Ovary (tissue), 9 donors: Measurements from ENCODE around the gene RBM5. TPM values are rescaled to one million over a fixed set of nuclear protein-coding genes. Genes with fewer than 3 reads are reported as not detected.

Source experiments
- DNase-seq, 5 donors: peaks; one replicate each; pipeline ENCODE4 v3.0.0-alpha.2; 2019 to 2020
- H3K27ac ChIP-seq, 2 donors: fragments of 200-600 bp; one replicate each; pipeline versions ENCODE4 v1.5.1 to v1.8.0; 2019 to 2022
- H3K27me3 ChIP-seq: fragments of 200-600 bp; one replicate; pipeline ENCODE4 v1.8.0; 2022
- H3K36me3 ChIP-seq: fragments of 200-600 bp; sonication (generic); one replicate; pipeline ENCODE4 v1.5.1; 2019
- H3K4me1 ChIP-seq: one replicate; pipeline ENCODE4 v1.8.1; 2013; ENCODE audit warnings: mild to moderate bottlenecking, moderate library complexity; ENCODE audit not compliant: insufficient read depth
- H3K4me3 ChIP-seq: fragments of 200-600 bp; sonication (generic); one replicate; pipeline ENCODE4 v1.5.1; 2017
- H3K9me3 ChIP-seq, 2 donors: fragments of 200-600 bp in 1 of 2; sonication (generic) in 1 of 2; one replicate each; pipeline versions ENCODE4 v1.5.1 to v1.8.1; 2013 to 2019; ENCODE audit warnings: mild to moderate bottlenecking in 1 of 2, moderate library complexity in 1 of 2
- EP300 ChIP-seq: sonication (generic); formaldehyde crosslinking; IDR thresholded peaks from one replicate; pipeline ENCODE4 v1.6.1; 2017; ENCODE audit warnings: antibody characterized with exemption
- POLR2A ChIP-seq: fragments of 450-650 bp; IDR thresholded peaks from one replicate; pipeline ENCODE4 v1.6.1; 2017; ENCODE audit warnings: antibody characterized with exemption, mild to moderate bottlenecking, moderate library complexity
- whole genome bisulfite sequencing, 3 donors: extraction: QIAGEN DNeasy Blood & Tissue Kit in 1 of 3; methylation state at CpG; one replicate each; pipeline versions ENCODE4 v1.1.5 to v1.1.7; 2013 to 2017; 5-methylcytosine and 5-hydroxymethylcytosine counted together
- intact Hi-C, 4 donors: fragments of 100-400 bp; cut with DNase I; formaldehyde crosslinking; loops; one replicate each; pipeline versions ENCODE4 v1.11.0 to v1.15.1; 2022 to 2023
- polyA plus RNA-seq, 2 donors: library from polyadenylated mRNA; stranded (reverse); fragments of 200-250 nt in 1 of 2; fragments of 350-450 nt in 1 of 2; fragmentation: Illumina TruSeq in 1 of 2; extraction: RNeasy Lipid Tissue Mini Kit (QIAGEN cat#74804) in 1 of 2; gene quantifications; one replicate each; pipeline ENCODE4 v1.2.3, GENCODE V29; 2013 to 2014
- total RNA-seq, 7 donors: library from RNA; depleted of rRNA in 2 of 7; stranded (reverse); fragments of >200 nt in 2 of 7; fragmentation: NEBNext Ultra II Directional in 3 of 7; extraction: Animal tissue kit (Norgen Biotek cat#: 25700) in 3 of 7; gene quantifications; one replicate each; pipeline versions ENCODE4 v1.1.0 to v1.2.4, GENCODE V29; 2016 to 2023
- TF ChIP-seq, protein P1 (sequence below), 3 donors: fragments of 450-650 bp in 2 of 3; fragments of 200-600 bp in 1 of 3; IDR thresholded peaks; one replicate each; pipeline versions ENCODE4 v1.5.1 to v1.8.0; 2016 to 2022; ENCODE audit warnings: antibody characterized with exemption in 3 of 3, mild to moderate bottlenecking in 1 of 3
- donor health status: DM: no; HTN: no; CAD: no; lungs with moderate emphysema.
- donor health status: DM: no; HTN: no; CAD: no.
- donor health status: Bipolar disorder and iron deficiency.
- donor health status: DM: yes; HTN: yes; CAD: no.
- donor health status: DM: no; HTN: no; CAD: no.
- donor health status: DM: yes; HTN: yes; CAD: no.

RBM5 gene
- total and polyA plus RNA-seq, 9 donors, result 123 to 207 (median 165) TPM

DNA sequence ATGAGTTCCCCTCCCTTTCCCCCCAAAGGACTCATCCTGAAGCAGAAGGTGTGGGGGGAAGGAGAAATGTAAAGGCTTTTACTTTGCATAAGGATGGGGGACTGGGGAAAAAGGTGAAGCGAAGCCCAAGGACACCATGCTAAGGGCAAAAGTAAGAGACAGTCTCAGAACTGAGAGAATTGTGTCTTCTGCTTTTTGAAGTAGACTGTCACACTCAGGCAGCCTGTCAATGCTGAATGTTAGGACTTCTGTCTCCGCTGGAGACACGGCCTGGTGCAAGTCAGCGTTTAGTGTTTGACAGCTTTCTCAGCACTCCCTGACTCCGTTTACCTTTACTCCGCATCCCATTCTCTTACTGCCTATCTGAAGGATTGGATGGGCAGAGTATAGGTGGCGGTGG, 13.8 kb downstream of the RBM5 start:
- no peak for TF ChIP-seq POLR2A
- TF ChIP-seq, protein P1, sequence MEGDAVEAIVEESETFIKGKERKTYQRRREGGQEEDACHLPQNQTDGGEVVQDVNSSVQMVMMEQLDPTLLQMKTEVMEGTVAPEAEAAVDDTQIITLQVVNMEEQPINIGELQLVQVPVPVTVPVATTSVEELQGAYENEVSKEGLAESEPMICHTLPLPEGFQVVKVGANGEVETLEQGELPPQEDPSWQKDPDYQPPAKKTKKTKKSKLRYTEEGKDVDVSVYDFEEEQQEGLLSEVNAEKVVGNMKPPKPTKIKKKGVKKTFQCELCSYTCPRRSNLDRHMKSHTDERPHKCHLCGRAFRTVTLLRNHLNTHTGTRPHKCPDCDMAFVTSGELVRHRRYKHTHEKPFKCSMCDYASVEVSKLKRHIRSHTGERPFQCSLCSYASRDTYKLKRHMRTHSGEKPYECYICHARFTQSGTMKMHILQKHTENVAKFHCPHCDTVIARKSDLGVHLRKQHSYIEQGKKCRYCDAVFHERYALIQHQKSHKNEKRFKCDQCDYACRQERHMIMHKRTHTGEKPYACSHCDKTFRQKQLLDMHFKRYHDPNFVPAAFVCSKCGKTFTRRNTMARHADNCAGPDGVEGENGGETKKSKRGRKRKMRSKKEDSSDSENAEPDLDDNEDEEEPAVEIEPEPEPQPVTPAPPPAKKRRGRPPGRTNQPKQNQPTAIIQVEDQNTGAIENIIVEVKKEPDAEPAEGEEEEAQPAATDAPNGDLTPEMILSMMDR (IDR thresholded peaks at IDR 0.05), result no peak
- no peak for TF ChIP-seq EP300
- H3K27me3 ChIP-seq, result no peaks in the 10 kb centered on the region

DNA sequence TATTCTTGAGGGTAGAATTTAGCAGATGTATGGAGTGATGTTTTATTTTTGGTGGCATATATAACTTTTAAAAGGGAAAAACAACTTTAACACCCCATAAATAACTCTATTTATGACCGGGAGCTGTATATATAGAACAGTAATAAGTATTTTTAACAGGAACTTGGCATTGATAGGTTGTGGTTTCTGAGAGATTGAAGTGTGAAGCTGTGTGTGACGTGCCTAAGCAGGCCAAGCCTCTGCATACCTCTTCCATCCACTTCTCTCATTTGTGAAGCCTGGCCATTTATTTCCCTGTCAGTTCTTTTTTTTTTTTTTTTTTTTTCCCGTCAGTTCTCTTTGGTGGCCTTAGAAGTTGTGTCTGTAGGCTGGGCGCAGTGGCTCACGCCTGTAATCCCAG, 23.0 kb downstream of the RBM5 start:
- no peak overlapping the region for H3K27ac ChIP-seq
- no peak overlapping the region for H3K4me3 ChIP-seq
- TF ChIP-seq, protein P1 (IDR thresholded peaks at IDR 0.05), result no peak
- TF ChIP-seq EP300 (no peak), POLR2A (no peak)
- no peak for DNase-seq
- no peaks in the 10 kb centered on the region for H3K27me3 ChIP-seq
- intact Hi-C loops, result loop anchor here in 1 of 4 donors (10.0 kb wide), 1 partner anchor 163 kb away; the partner anchor contains the start of gene LSMEM2
- peaks cover 8% of the 10 kb centered on the region for H3K36me3 ChIP-seq
- H3K9me3 ChIP-seq, result no peaks in the 10 kb centered on the region
- H3K4me1 ChIP-seq, result no peaks in the 10 kb centered on the region
- WGBS, 3 donors, result 78 to 86% (median 80%) methylated on average over 5 of the region's 5 CpGs

More for the DNA sequence above, 13.8 kb downstream of the RBM5 start:
- Histone ChIP-seq H3K9me3 (no peaks in the 10 kb centered on the region), H3K4me1 (no peaks in the 10 kb centered on the region), H3K4me3 (no peak overlapping the region), H3K36me3 (no peaks in the 10 kb centered on the region), H3K27ac (no peak overlapping the region)
- 89 to 92% (median 90%) methylated on average over 7 of the region's 7 CpGs for WGBS, 3 donors
- intact Hi-C loops, result no loop called here
- no peak for DNase-seq

DNA sequence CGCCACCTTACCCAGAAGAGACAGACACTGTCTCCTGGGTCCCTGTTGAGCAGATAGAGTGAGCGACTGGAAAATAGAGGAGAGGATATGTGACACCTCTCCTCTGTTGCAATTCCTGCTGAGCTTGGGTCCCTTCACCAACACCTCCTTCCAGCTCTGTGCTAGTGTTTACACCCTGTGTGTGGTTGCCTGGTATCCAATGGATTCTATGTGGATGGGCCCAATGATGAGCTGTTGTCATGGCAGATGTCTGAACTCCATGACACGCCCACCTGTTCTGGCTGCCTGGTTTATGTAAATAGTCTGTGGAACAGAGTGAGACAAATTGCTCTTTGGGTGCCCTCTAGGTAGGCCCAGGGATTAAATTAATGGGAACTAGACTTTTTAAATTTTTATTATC, 23.7 kb downstream of the RBM5 start:
- Histone ChIP-seq H3K4me1 (no peaks in the 10 kb centered on the region), H3K4me3 (no peak overlapping the region), H3K27ac (no peak overlapping the region), H3K36me3 (peaks cover 8% of the 10 kb centered on the region), H3K27me3 (no peaks in the 10 kb centered on the region), H3K9me3 (no peaks in the 10 kb centered on the region)
- TF ChIP-seq POLR2A, result no peak
- TF ChIP-seq EP300, result no peak
- TF ChIP-seq, protein P1 (IDR thresholded peaks at IDR 0.05), result no peak
- intact Hi-C loops, result loop anchor here in 1 of 4 donors (10.0 kb wide), 1 partner anchor 162 kb away; the partner anchor contains the start of gene LSMEM2
- 91 to 97% (median 92%) methylated on average over 3 of the region's 3 CpGs for WGBS, 3 donors
- peak in 1 of 5 donors; percentile 9 for DNase-seq

DNA sequence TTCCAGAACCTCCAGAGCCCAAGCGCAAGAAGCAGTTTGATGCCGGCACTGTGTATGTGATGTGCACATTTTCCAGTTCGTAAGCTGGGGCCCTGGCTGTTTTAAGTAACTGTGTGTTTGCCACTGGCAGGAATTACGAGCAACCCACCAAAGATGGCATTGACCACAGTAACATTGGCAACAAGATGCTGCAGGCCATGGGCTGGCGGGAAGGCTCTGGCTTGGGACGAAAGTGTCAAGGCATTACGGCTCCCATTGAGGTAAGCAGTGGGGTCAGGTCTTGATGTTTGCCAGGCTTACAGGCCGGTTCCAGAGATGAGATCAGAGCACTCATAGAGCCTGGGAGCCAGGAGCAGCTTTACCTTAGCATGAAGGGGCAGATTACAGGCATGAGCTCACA, 28.4 kb downstream of the RBM5 start:
- no peaks in the 10 kb centered on the region for H3K9me3 ChIP-seq
- TF ChIP-seq POLR2A, result no peak
- H3K4me1 ChIP-seq, result no peaks in the 10 kb centered on the region
- 90 to 95% (median 90%) methylated on average over 8 of the region's 8 CpGs for WGBS, 3 donors
- H3K36me3 ChIP-seq, result no peaks in the 10 kb centered on the region
- H3K4me3 ChIP-seq, result no peak overlapping the region
- intact Hi-C loops, result loop anchor here in 1 of 4 donors (10.0 kb wide), 1 partner anchor 158 kb away; the partner anchor contains the start of gene LSMEM2
- DNase-seq, result no peak
- H3K27me3 ChIP-seq, result no peaks in the 10 kb centered on the region
- no peak overlapping the region for H3K27ac ChIP-seq

DNA sequence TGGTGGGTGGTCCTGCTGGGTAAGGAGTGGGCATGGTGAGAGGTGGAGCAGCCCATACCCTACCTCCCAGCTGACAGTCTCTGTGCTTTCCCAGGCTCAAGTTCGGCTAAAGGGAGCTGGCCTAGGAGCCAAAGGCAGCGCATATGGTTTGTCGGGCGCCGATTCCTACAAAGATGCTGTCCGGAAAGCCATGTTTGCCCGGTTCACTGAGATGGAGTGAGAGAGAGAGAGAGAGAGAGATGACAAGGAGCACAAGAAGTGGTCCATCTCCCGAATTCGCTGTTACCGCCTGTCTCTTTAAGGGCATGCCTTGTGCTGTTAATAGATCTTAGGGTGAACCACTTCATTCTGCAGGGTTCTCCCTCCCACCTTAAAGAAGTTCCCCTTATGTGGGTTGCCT, 29.5 kb downstream of the RBM5 start:
- TF ChIP-seq EP300 (no peak), POLR2A (no peak)
- TF ChIP-seq, protein P1 (IDR thresholded peaks at IDR 0.05), result no peak
- WGBS, 3 donors, result 77 to 86% (median 81%) methylated on average over 10 of the region's 10 CpGs
- no peak for DNase-seq
- no peaks in the 10 kb centered on the region for H3K36me3 ChIP-seq
- no peaks in the 10 kb centered on the region for H3K4me1 ChIP-seq
- H3K27me3 ChIP-seq, result no peaks in the 10 kb centered on the region
- H3K4me3 ChIP-seq, result no peak overlapping the region
- no peaks in the 10 kb centered on the region for H3K9me3 ChIP-seq
- intact Hi-C loops, result loop anchor here in 1 of 4 donors (10.0 kb wide), 1 partner anchor 157 kb away; the partner anchor contains the start of gene LSMEM2
- H3K27ac ChIP-seq, result no peak overlapping the region
